Skeletal muscle satellite cell (primary cell): ENCODE results near the gene USPL1.

ENCODE experiments used
- H3K27me3 ChIP-seq: 2 replicates; pipeline ENCODE4 v1.7.0; 2013; ENCODE audit warnings: low read length; ENCODE audit not compliant: control insufficient read depth, insufficient read depth
- H3K36me3 ChIP-seq: 2 replicates; pipeline ENCODE4 v1.7.0; 2013; ENCODE audit warnings: mild to moderate bottlenecking, control low read depth, low read length; ENCODE audit not compliant: insufficient read depth
- H3K4me1 ChIP-seq: 2 replicates; pipeline ENCODE4 v1.7.0; 2013; ENCODE audit warnings: low read length; ENCODE audit not compliant: control insufficient read depth, insufficient read depth
- H3K4me2 ChIP-seq: 2 replicates; pipeline ENCODE4 v1.7.0; 2013; ENCODE audit warnings: mild to moderate bottlenecking, low read length
- H3K4me3 ChIP-seq: 2 replicates; pipeline ENCODE4 v1.7.0; 2013; ENCODE audit warnings: low read length
- H3K9ac ChIP-seq: 2 replicates; pipeline ENCODE4 v1.7.0; 2013; ENCODE audit warnings: mild to moderate bottlenecking, low read depth, low read length, moderate library complexity
- H3K9me3 ChIP-seq: replicated peaks from 2 replicates; pipeline ENCODE4 v1.7.0; 2013; ENCODE audit warnings: mild to moderate bottlenecking, control low read depth, low read length

USPL1 gene

DNA sequence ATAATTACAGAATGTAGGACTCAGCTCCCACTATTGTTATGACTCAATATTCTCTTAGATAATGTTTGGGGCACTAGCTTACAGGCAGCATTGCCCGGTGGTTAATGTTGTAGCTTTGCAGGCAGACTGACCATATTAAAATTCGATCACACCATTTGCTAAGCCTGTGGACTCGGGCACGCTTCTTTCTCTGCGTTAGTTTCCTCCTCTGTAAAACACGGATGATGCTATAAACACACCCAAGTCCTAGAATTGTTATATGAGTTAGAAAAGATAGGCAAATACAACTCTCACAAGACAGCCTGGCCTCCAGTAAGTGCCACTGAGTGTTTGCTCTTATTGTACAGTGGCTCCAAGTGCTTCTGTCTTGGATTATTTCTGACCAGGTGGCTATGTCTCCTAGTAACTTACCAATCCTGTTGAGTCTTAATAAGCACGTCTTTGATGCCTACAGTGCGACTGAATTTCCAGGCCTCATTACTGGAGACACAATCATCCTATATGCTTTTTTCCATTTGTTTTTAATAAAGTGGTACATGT lies 67.7 kb downstream of the USPL1 start:
- no peak overlapping the region for H3K9ac ChIP-seq
- no peaks in the 10 kb centered on the region for H3K9me3 ChIP-seq
- no peaks in the 10 kb centered on the region for H3K36me3 ChIP-seq
- H3K27me3 ChIP-seq = no peaks in the 10 kb centered on the region
- H3K4me1 ChIP-seq = peaks cover 18% of the 10 kb centered on the region
- H3K4me2 ChIP-seq = no peak overlapping the region
- H3K4me3 ChIP-seq = no peak overlapping the region

DNA sequence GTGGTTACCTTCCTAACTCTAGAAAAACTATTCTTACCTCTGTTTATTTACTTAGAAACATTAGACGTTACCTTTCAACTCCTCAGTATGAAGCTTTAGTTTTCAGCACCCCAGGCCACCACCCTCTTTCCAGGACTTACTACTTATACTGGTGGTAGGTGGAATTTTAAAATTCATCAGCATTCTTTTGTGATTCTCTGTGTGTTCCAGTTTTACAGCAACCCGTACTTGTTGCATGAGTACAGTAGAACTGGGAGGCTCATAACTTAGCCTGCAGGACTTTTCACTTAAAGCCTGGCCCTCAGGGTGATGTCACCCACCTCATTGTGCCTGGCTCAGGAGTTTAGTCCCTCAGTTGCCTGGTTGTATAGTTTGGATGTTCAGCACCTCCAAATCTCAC lies 68.3 kb downstream of the USPL1 start:
- H3K9ac ChIP-seq = no peak overlapping the region
- no peak overlapping the region for H3K4me3 ChIP-seq

DNA sequence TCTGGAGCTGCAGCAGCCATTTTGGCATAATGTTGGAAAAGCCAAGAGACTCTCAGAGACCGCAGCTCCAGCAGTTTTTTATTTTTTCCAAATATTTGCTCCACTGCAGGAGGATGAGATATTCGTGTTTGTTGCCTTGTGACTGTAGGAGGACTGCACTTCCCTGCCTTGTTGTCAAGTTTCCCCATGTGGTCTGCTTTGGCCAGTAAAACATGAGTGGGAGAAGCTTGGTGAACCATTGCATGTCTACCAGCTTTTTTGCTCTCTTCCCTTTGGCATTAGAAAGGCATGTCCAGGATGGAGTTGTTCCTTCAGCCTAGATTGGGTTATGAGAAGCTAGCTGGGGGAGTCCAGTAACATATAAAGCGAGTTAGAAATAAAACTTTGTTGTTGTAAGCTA lies 69.9 kb downstream of the USPL1 start:
- Histone ChIP-seq H3K4me2 (no peak overlapping the region), H3K4me3 (no peak overlapping the region), H3K9me3 (no peaks in the 10 kb centered on the region), H3K9ac (no peak overlapping the region), H3K36me3 (no peaks in the 10 kb centered on the region), H3K27me3 (no peaks in the 10 kb centered on the region), H3K4me1 (peaks cover 12% of the 10 kb centered on the region)

More for the DNA sequence above, 68.3 kb downstream of the USPL1 start:
- H3K4me1 ChIP-seq = peaks cover 23% of the 10 kb centered on the region
- no peaks in the 10 kb centered on the region for H3K27me3 ChIP-seq
- H3K36me3 ChIP-seq = no peaks in the 10 kb centered on the region
- H3K4me2 ChIP-seq = no peak overlapping the region
- no peaks in the 10 kb centered on the region for H3K9me3 ChIP-seq

DNA sequence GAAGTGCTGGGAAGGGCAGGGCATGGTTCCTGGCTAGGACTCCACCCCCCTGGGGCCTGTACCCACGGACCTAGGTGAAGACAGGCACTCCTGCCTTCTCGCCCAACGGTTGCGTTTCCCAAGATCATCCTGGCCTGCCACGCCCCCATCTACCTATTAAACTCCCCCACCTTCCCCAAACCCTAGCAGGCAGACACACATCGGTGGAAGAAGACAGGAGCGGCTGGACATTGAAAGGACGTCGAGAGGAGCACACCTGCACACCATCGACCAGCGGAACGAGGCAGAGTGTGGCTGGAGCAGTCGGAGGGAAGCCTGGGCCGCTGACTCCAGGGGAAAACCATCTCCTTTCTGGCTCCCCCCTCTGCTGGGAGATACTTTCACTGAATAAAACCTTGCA lies 72.0 kb downstream of the USPL1 start:
- peak overlapping the region; percentile 72 for H3K9ac ChIP-seq
- H3K4me3 ChIP-seq = peak overlapping the region; percentile 76
- no peaks in the 10 kb centered on the region for H3K27me3 ChIP-seq
- peaks cover 12% of the 10 kb centered on the region for H3K4me1 ChIP-seq
- H3K4me2 ChIP-seq = peak overlapping the region; percentile 95
- H3K9me3 ChIP-seq = no peaks in the 10 kb centered on the region
- H3K36me3 ChIP-seq = no peaks in the 10 kb centered on the region

DNA sequence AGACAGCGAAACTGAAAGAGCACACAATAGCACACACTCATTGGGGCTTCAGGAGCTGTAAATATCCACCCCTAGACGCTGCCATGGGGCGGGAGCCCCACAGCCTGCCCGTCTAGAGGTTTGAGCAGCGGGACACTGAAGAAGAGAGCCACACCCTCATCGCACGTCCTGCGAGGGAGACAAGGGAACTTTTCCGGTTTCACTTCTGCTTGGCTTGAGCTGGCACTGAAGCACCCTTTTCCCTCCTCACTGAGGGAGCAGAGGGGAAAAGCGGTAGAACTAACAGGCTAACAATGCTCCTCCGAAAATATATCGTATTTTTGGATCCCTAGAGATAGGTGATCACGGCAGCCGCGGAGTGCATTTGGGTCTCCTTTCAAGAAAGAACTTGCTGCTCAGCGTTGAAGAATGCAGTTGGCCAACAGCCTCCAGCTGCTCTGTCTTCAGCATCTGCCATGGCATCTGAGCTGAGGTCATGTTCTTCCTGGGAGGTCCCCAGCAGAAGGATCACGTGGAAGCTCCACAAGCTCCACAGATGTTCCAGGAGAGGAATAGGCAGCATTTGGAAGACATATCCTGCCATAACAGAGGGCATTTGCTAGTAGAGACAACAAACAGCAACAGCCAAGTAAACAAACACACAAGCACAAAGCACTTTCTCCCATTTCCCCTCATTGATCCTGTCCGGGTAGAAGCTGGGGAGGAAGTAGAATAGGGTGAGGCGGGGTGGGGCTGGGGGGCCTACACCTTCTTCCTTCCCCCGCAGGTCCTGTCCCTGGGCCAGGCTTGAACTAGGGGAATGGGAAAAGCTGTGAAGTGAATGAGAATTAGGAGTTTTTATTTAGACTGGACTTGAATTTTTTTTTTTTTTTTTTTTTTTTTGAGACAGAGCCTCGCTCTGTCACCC lies 72.8 kb downstream of the USPL1 start:
- Histone ChIP-seq H3K4me1 (peaks cover 12% of the 10 kb centered on the region), H3K4me2 (peak overlapping the region; percentile 95), H3K9me3 (no peaks in the 10 kb centered on the region), H3K4me3 (peak overlapping the region; percentile 76), H3K9ac (peak overlapping the region; percentile 72), H3K36me3 (no peaks in the 10 kb centered on the region), H3K27me3 (no peaks in the 10 kb centered on the region)

DNA sequence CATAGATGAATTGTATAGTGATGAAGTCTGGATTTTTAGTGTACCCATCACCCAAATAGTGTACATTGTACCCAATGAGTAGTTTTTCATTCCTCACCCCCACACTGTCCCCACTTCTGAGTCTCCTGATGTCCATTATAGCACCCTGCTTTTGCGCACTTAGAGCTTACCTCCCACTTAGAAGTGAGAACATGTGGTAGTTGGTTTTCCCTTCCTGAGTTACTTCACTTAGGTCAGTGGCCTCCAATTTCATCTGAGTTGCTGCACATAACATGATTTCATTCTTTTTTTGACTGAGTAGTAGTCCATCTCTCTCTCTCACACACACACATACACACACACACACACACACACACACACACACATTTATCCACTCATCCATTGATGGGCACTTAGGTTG lies 74.4 kb downstream of the USPL1 start:
- Histone ChIP-seq H3K36me3 (no peaks in the 10 kb centered on the region), H3K4me3 (no peak overlapping the region), H3K4me2 (no peak overlapping the region), H3K27me3 (no peaks in the 10 kb centered on the region), H3K9ac (no peak overlapping the region), H3K4me1 (peaks cover 25% of the 10 kb centered on the region), H3K9me3 (no peaks in the 10 kb centered on the region)

DNA sequence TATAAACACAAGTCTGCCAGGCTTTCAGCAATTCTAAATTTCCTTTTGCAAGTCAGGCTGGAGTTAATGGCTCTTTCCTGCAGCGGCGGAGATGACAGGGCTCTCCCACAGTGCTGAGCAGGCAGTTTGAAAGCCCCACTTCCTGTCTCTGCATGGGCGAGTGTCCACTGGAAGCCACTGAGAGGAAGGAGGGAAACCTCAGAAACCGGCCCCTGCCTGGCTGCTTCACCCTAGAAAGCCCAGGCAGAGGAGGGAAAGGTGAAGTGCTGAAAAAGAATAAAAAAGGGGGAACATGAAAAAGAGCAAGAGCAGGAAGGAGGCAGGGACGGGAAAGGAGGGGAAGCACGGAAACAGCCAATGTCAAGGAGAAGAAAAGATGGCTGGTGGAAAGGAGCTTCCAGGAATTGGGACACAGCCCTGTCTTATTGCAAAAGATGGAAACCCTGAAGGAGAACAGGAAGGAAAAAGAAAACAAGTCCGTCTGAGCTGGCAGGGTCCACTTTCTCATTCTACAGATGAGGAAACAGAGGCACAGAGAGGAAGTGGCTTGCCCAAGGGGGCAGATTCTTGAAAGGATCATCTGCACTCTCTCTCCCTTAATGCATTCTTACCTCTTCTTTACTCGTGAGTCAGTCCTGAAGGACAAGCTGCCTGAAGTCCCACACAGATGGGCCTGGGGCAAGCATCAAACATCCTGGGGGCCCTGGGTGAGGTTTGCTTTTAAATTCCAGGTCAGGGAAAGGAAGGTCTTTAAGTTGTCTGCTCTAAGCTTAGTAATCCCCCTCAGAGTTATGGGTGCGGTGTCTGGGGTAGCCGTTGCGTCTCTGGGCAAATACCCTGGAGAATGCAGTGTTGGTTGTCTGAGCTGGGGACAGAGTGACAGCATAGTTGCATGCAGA lies 78.8 kb downstream of the USPL1 start:
- no peaks in the 10 kb centered on the region for H3K36me3 ChIP-seq
- H3K4me3 ChIP-seq = no peak overlapping the region
- no peak overlapping the region for H3K9ac ChIP-seq
- no peaks in the 10 kb centered on the region for H3K27me3 ChIP-seq
- peaks cover 27% of the 10 kb centered on the region for H3K4me1 ChIP-seq
- no peaks in the 10 kb centered on the region for H3K9me3 ChIP-seq
- no peak overlapping the region for H3K4me2 ChIP-seq

DNA sequence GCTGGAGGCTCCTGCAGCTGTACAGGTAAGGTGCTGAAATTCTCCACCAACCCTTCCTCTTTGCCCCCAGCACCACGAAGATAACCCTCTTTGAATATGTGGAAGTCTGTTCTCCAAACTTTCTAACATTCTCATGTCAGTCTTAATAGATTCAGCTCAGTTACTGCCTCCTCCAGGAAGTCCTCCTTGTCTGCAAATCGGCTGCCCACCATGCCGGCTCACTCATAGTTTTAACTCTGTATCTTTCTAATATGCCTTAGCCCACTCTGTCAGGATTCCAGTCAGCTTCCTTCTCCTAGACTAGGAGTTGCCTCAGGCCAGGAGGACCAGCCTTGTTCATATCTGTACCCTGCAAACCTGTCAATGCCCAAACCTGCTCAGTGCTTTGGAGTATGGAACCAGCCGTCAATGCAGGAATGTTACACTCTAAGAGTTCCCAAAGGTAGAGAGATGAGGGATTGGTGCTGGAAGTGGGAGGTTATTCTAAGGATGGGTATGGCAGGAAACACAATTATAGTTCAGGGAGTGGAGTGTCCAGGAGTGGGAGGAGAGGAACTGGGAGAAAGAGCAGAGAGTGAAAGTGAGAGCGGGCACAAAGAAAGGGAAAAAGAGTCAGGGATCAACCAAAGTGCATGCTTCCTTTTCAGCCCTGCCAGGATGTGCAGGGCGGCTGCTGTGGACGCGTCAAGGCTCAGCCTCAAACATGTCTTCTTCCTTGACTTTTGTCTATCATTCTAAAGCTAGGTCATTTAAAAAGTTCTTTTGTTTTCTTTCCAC lies 79.6 kb downstream of the USPL1 start:
- H3K4me2 ChIP-seq = peak overlapping the region; percentile 68
- no peaks in the 10 kb centered on the region for H3K9me3 ChIP-seq
- H3K4me1 ChIP-seq = peaks cover 27% of the 10 kb centered on the region
- peak overlapping the region; percentile 52 for H3K9ac ChIP-seq
- peak overlapping the region; percentile 46 for H3K4me3 ChIP-seq
- no peaks in the 10 kb centered on the region for H3K27me3 ChIP-seq
- no peaks in the 10 kb centered on the region for H3K36me3 ChIP-seq

DNA sequence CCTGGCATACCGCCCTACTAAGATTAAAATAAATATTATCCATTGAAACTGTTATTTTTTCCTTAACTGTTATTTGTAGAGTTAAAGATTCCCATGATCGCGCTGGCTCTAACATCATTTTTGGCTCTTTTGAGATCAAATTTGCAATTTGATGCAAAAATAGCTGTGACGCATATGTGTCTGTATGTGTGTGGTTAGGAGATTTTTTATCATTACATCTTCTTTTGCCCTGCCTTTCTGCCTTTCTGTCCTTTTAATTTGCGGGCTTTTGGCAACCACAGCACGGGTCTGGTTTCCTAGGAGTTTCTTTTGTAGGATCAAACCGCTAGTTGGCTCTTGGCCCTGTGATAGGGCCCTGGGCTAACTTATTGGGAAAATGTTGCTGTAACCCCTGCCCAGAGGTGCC lies 80.3 kb downstream of the USPL1 start:
- peak overlapping the region; percentile 46 for H3K4me3 ChIP-seq

DNA sequence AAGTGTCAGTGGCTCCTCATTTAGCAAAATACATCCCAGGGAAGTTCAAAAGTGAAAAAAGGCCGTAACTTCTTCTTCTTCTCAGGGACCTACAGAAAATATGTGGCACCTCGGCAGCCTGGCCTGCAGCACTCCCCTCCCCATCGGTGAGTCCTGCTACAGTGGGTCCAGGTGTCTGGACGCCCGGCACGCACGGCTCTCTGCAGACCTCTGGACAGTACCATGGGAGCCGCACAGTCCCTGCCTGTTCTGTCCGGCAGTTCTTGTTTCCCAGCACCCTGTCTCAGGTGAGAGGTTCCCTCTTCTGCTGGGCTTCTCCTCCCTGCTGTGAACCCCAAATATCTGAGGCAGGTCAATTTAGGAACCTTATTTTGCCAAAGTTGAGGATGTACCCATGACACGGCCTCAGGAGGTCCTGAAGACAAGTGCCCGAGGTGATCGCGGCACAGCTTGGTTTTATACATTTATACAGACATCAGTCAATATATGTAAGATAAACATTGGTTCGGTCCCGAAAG lies 80.8 kb downstream of the USPL1 start:
- no peaks in the 10 kb centered on the region for H3K36me3 ChIP-seq

More for the DNA sequence above, 80.3 kb downstream of the USPL1 start:
- Histone ChIP-seq H3K9me3 (no peaks in the 10 kb centered on the region), H3K27me3 (no peaks in the 10 kb centered on the region), H3K4me2 (peak overlapping the region; percentile 68), H3K4me1 (peaks cover 27% of the 10 kb centered on the region), H3K36me3 (no peaks in the 10 kb centered on the region), H3K9ac (peak overlapping the region; percentile 52)

More for the DNA sequence above, 80.8 kb downstream of the USPL1 start:
- H3K4me1 ChIP-seq = peaks cover 27% of the 10 kb centered on the region
- no peaks in the 10 kb centered on the region for H3K9me3 ChIP-seq
- H3K27me3 ChIP-seq = no peaks in the 10 kb centered on the region
- H3K4me2 ChIP-seq = peak overlapping the region; percentile 68
- no peak overlapping the region for H3K4me3 ChIP-seq
- peak overlapping the region; percentile 31 for H3K9ac ChIP-seq
